Activated CD4-positive, alpha-beta T cell treated with anti-CD3 and anti-CD28 coated beads for 1 hour (primary cell): ENCODE results near the gene PCDHGA10.
"Not testable (repeated sequence)": the region's sequence is repeated elsewhere in the genome, so short reads cannot be mapped to it uniquely, and the experiment has no call there.

ENCODE experiments used
- DNase-seq: peaks from one replicate; pipeline ENCODE4 v3.0.0-alpha.2; 2020

The PCDHGA10 gene

GRCh38 chr5:141393267-141393666 lies 19.5 kb upstream of the PCDHGA10 start:
- no peak for DNase-seq

GRCh38 chr5:141394401-141395187 lies 18.2 kb upstream of the PCDHGA10 start:
- not testable (repeated sequence) for DNase-seq

GRCh38 chr5:141397756-141398551 lies 14.8 kb upstream of the PCDHGA10 start, which contains the start of gene PCDHGB5:
TSS of gene PCDHGB5 (plus strand) at chr5:141397947. CDS start at chr5:141398128, 181 bp downstream.
- not testable (repeated sequence) for DNase-seq

GRCh38 chr5:141398608-141399007 lies 14.2 kb upstream of the PCDHGA10 start:
- DNase-seq: no peak

- DNase-seq: no peak
Measured at GRCh38 chr5:141399555-141400258, 13.1 kb upstream of the PCDHGA10 start.

GRCh38 chr5:141402553-141403243 lies 10.1 kb upstream of the PCDHGA10 start, which contains the start of gene PCDHGA9:
TSS of gene PCDHGA9 (plus strand) at chr5:141402778. CDS start at chr5:141402953, 175 bp downstream.
- no peak for DNase-seq

- DNase-seq: no peak
Measured at GRCh38 chr5:141403387-141403786, 9.4 kb upstream of the PCDHGA10 start.

GRCh38 chr5:141407790-141408505 lies 4.8 kb upstream of the PCDHGA10 start, which contains the start of gene PCDHGB6:
TSS of gene PCDHGB6 (plus strand) at chr5:141408021. CDS start at chr5:141408203, 182 bp downstream.
- DNase-seq: not testable (repeated sequence)

- no peak for DNase-seq
Measured at GRCh38 chr5:141409598-141410306, 3.0 kb upstream of the PCDHGA10 start.

GRCh38 chr5:141411575-141411974 lies 1.2 kb upstream of the PCDHGA10 start:
- DNase-seq: no peak

GRCh38 chr5:141413540-141414069 lies 818 bp downstream of the PCDHGA10 start:
- no peak for DNase-seq

GRCh38 chr5:141414548-141415274 lies 1.9 kb downstream of the PCDHGA10 start:
- not testable (repeated sequence) for DNase-seq

- DNase-seq: not testable (repeated sequence)
Measured at GRCh38 chr5:141415275-141415618, 2.5 kb downstream of the PCDHGA10 start.

- DNase-seq: not testable (repeated sequence)
Measured at GRCh38 chr5:141417494-141418172, 4.8 kb downstream of the PCDHGA10 start, which contains the start of gene PCDHGB7. TSS of gene PCDHGB7 (plus strand) at chr5:141417677. CDS start at chr5:141417860, 183 bp downstream.

GRCh38 chr5:141419074-141419880 lies 6.5 kb downstream of the PCDHGA10 start:
- no peak for DNase-seq

GRCh38 chr5:141420855-141421488 lies 8.2 kb downstream of the PCDHGA10 start, which contains the start of gene PCDHGA11:
TSS of gene PCDHGA11 (plus strand) at chr5:141421051. CDS start at chr5:141421228, 177 bp downstream.
- no peak for DNase-seq

- no peak for DNase-seq
Measured at GRCh38 chr5:141421489-141421855, 8.7 kb downstream of the PCDHGA10 start.
